Ascending aorta (tissue), 2 donors: ENCODE results near the gene PDE8B. TPM values are rescaled to one million over a fixed set of nuclear protein-coding genes. Genes with fewer than 3 reads are reported as not detected.
A peak's percentile ranks its signal among the peaks of the same experiment; 100 is the strongest.

Experiments used
- DNase-seq, 2 donors: peaks; one replicate each; pipeline ENCODE4 v3.0.0-alpha.2; 2019; ENCODE audit warnings: low spot score in 2 of 2
- H3K27ac ChIP-seq, 2 donors: fragments of 200-600 bp; sonication (generic); one replicate each; pipeline ENCODE4 v1.5.1; 2016 to 2017; ENCODE audit warnings: mild to moderate bottlenecking in 1 of 2
- H3K27me3 ChIP-seq: fragments of 200-600 bp; sonication (generic); one replicate; pipeline ENCODE4 v1.5.1; 2017
- H3K36me3 ChIP-seq, 2 donors: fragments of 200-600 bp; sonication (generic); one replicate each; pipeline ENCODE4 v1.5.1; 2016
- H3K4me1 ChIP-seq, 2 donors: fragments of 200-600 bp; sonication (generic); one replicate each; pipeline ENCODE4 v1.5.1; 2016 to 2017; ENCODE audit warnings: mild to moderate bottlenecking in 1 of 2
- H3K4me3 ChIP-seq, 2 donors: fragments of 200-600 bp; sonication (generic); one replicate each; pipeline ENCODE4 v1.5.1; 2016 to 2017; ENCODE audit warnings: mild to moderate bottlenecking in 1 of 2
- H3K9me3 ChIP-seq, 2 donors: fragments of 200-600 bp; sonication (generic); one replicate each; pipeline ENCODE4 v1.5.1; 2016
- intact Hi-C: fragments of 100-400 bp; cut with DNase I; formaldehyde crosslinking; loops from one replicate; pipeline ENCODE4 v1.15.1; 2023
- total RNA-seq: library from RNA; depleted of rRNA; stranded (reverse); fragments of >200 nt; gene quantifications from one replicate; pipeline ENCODE4 v1.1.0, GENCODE V29; 2016
- TF ChIP-seq, protein P1 (sequence below), 3 experiments: fragments of 200-600 bp in 2 of 3; fragments of 450-650 bp in 1 of 3; sonication (generic) in 2 of 3; IDR thresholded peaks; one replicate each; pipeline ENCODE4 v1.5.1; 2016 to 2019; ENCODE audit warnings: antibody characterized with exemption in 3 of 3, mild to moderate bottlenecking in 1 of 3, moderate library complexity in 1 of 3

PDE8B gene
- total RNA-seq, 1 donor from 2014 or later = 28.1 TPM

DNA sequence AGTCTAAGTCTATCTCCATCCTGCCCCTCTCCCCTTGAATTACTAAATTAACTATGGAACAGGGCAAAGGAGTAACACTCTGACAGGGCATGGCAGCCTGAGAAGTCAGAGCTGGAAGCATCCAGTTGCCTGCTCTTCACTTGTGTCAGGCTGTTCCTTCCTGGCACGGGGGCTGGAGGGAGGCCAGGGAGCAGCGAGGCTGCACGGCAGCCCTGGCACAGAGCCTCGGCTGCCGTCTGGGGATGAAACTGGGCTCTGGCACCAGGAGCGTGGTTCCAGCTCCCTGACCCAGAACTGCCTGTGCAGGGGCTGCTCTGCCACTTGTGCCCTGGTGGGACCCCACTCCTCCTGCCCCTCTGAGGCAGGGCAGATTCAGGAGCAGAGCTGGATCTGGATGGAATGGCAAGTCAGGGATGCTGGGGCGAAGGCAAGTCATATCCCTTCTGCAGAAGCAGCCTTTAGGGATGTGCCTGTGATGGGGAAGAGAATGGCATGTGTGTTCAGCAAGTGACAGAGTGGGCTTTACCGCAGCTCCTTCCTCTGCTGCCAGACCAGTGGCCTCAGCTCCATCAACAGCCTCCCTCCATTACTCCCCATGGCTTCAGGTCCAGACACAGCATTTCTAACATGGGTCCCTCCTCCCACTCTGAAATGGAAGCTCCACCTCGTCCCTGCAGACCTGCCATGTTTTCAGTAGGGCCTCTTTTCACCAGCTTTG lies 42.2 kb upstream of the PDE8B start:
- DNase-seq = peak; percentile 16 to 85
- H3K27ac ChIP-seq = peak overlapping the region; percentile 15 to 21
- no peaks in the 10 kb centered on the region for H3K36me3 ChIP-seq
- intact Hi-C loops = loop anchor here (5.0 kb wide), 1 partner anchor 44 kb away; the partner anchor contains the start of gene PDE8B
- H3K4me3 ChIP-seq = peak overlapping the region in 1 of 2 donors; percentile 12
- H3K9me3 ChIP-seq = no peaks in the 10 kb centered on the region
- H3K4me1 ChIP-seq = peaks cover 0 to 25% of the 10 kb centered on the region in 2 donors
- TF ChIP-seq, protein P1, sequence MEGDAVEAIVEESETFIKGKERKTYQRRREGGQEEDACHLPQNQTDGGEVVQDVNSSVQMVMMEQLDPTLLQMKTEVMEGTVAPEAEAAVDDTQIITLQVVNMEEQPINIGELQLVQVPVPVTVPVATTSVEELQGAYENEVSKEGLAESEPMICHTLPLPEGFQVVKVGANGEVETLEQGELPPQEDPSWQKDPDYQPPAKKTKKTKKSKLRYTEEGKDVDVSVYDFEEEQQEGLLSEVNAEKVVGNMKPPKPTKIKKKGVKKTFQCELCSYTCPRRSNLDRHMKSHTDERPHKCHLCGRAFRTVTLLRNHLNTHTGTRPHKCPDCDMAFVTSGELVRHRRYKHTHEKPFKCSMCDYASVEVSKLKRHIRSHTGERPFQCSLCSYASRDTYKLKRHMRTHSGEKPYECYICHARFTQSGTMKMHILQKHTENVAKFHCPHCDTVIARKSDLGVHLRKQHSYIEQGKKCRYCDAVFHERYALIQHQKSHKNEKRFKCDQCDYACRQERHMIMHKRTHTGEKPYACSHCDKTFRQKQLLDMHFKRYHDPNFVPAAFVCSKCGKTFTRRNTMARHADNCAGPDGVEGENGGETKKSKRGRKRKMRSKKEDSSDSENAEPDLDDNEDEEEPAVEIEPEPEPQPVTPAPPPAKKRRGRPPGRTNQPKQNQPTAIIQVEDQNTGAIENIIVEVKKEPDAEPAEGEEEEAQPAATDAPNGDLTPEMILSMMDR (IDR thresholded peaks at IDR 0.05) = no peak
- H3K27me3 ChIP-seq = no peaks in the 10 kb centered on the region

DNA sequence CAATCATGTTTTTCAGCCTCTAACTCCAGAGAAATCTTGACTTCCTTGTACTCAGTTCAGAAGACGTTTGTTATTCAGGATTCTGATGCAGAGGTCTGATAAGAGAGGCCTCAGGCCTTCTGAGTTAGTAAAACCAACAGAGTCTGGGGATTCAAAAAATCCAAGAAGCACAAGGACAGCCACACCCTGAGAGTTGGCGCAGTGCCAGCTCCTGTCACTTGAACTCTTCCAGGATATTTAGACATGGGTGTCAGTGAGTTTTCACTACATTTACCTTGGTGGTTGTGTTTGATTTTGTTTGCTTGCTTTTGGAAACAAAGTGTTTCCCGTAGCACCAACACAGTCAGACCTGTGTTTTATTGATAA lies 41.6 kb upstream of the PDE8B start:
- H3K4me3 ChIP-seq = no peak overlapping the region
- H3K4me1 ChIP-seq = peaks cover 0 to 25% of the 10 kb centered on the region in 2 donors
- no peak for DNase-seq
- no peaks in the 10 kb centered on the region for H3K36me3 ChIP-seq
- intact Hi-C loops = loop anchor here (5.0 kb wide), 1 partner anchor 43 kb away; the partner anchor contains the start of gene PDE8B
- H3K27ac ChIP-seq = peak overlapping the region in 1 of 2 donors; percentile 21
- H3K27me3 ChIP-seq = no peaks in the 10 kb centered on the region
- TF ChIP-seq, protein P1 (IDR thresholded peaks at IDR 0.05) = no peak
- no peaks in the 10 kb centered on the region for H3K9me3 ChIP-seq

DNA sequence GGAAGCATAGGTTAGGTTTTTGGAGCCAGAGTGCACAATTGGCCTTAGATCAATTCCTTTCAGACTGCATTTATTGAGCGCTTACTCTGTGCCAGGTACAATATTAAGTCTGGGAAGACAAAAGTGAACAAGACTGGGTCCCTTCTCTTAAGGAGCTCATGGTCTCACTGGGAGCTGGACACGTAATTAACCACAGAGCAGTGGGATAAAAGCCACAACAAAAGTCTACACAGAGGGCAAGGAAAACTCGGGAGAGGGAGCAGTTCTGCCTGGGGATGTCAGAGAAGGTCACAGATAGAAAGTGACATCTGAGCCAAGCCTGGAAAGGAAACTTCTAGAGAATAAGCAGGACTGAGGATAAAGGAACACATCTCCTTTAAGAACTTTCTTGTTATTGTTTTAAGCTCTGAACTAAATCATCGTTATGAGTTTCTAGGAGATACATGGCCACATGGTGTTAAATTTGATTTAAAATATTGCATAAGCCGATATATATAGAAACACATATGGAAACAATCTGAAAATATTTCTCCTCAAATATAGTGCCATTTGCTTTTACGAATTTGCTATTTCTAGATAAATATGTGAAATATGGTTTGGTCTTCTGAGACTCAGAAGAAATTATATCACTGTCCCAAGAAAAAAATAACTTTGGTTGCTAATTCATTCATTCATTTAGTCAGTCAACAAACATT lies 40.1 kb upstream of the PDE8B start:
- peaks cover 0 to 25% of the 10 kb centered on the region in 2 donors for H3K4me1 ChIP-seq
- intact Hi-C loops = no loop called here
- no peaks in the 10 kb centered on the region for H3K36me3 ChIP-seq
- H3K4me3 ChIP-seq = no peak overlapping the region
- TF ChIP-seq, protein P1 (IDR thresholded peaks at IDR 0.05) = no peak
- DNase-seq = no peak
- no peaks in the 10 kb centered on the region for H3K27me3 ChIP-seq
- no peaks in the 10 kb centered on the region for H3K9me3 ChIP-seq
- H3K27ac ChIP-seq = no peak overlapping the region

DNA sequence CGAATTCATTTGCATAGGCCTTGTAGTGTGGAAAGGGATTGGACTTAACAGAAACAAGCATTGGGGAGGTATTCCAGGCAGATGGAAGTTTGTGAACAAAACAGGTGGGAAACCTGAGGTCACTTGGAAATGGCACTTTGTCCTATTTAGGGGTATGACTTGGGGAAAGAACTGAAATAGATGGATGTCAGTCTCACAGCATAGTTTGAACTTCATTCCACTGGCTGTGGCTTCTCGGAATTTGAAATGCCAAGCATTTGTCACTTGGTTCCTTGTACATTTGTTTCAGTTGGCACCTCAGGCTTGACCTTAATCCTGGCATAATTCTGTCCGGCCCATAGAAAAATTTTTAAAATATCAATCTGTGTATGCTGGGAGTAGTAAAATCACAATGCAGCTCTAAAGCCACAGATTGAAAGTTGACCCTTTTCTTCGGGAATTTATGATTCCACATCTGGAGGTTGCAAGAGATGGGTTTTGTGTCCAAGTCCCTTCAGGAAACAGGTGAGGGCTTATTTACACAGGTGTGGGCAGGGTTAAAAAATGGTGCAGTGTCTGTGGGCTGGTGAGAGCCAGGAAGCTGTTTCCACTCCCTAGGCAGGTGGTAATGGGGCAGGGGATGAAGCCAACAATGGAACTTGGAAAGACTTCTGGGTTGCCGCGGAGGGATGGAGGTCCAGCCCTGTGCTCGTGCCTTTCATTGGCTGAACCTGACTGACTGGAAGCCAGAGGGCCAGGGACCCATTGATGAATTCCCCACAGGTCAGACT lies 39.2 kb upstream of the PDE8B start:
- H3K4me3 ChIP-seq = no peak overlapping the region
- no peak for DNase-seq
- no peaks in the 10 kb centered on the region for H3K9me3 ChIP-seq
- no peaks in the 10 kb centered on the region for H3K36me3 ChIP-seq
- H3K27ac ChIP-seq = no peak overlapping the region
- H3K4me1 ChIP-seq = peaks cover 0 to 23% of the 10 kb centered on the region in 2 donors
- TF ChIP-seq, protein P1 (IDR thresholded peaks at IDR 0.05) = no peak
- H3K27me3 ChIP-seq = no peaks in the 10 kb centered on the region
- intact Hi-C loops = no loop called here

DNA sequence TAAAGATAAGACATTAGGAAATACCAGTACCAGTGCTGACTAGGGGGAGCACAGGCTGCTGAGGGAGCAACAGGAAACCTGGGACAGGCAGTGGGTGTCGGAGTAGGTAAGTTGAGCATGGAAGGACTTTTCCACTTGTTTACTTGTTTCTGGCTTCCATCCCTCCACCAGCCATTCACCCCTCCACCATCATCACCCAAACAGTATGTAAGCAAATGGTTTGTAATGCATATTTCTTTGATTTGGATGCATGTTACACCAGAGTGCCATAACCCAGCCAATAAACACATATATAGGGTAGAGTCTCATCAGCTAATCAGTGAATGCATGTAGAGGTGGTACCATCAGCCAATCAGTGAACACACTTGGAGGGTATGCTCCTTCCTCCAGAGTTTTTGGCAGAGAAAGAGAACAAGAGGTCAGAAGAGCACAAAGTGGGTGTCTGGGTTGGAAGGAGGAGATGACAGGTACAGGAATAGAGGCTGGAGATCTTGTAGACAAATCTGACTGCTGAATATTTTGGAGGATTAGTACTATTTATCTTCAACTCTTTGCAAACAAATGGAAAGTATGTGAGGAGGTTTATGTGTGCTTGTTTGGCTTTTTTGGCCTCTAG lies 37.7 kb upstream of the PDE8B start:
- H3K4me3 ChIP-seq = no peak overlapping the region
- intact Hi-C loops = no loop called here
- H3K9me3 ChIP-seq = no peaks in the 10 kb centered on the region
- no peaks in the 10 kb centered on the region for H3K36me3 ChIP-seq
- peaks cover 0 to 12% of the 10 kb centered on the region in 2 donors for H3K4me1 ChIP-seq
- H3K27ac ChIP-seq = no peak overlapping the region
- no peak for DNase-seq
- TF ChIP-seq, protein P1 (IDR thresholded peaks at IDR 0.05) = no peak
- H3K27me3 ChIP-seq = no peaks in the 10 kb centered on the region
